Measurements from ENCODE around the gene SLC35F6. TPM values are rescaled to one million over a fixed set of nuclear protein-coding genes. Genes with fewer than 3 reads are reported as not detected.

The SLC35F6 gene
- total and polyA plus RNA-seq, 9 of the 15 experiments (the other 6 are each of a cell fraction or from before 2014, with no cell fraction given) = 11.9 to 47.3 (median 22.5) TPM

- no peak for FAIRE-seq
- DNase-seq (ENCODE audit: extremely low read depth in 1 of 4, low spot score in 3 of 4) = no peak
- no peak for ATAC-seq
- CTCF ChIA-PET (ENCODE audit: low intra/inter-chr PET ratio) = no interaction called here
- peaks cover 10% of the 10 kb centered on the region for H3K79me2 ChIP-seq (ENCODE audit: control insufficient read depth, insufficient read depth, low read length)
- no peak overlapping the region for H3K27ac ChIP-seq (ENCODE audit: extremely low read depth, low read depth, low read length)
- no peak overlapping the region for H2AFZ ChIP-seq (ENCODE audit: low read depth, low read length)
- H3K4me1 ChIP-seq (replicated peaks in 1 of 2; ENCODE audit: control insufficient read depth in 2 of 2, insufficient read depth in 2 of 2, low read length in 2 of 2) = peaks cover 17 to 36% of the 10 kb centered on the region in 2 experiments
- no peak overlapping the region for H3K4me2 ChIP-seq (ENCODE audit: insufficient read depth, low read length)
- H4K20me1 ChIP-seq (replicated peaks; ENCODE audit: control insufficient read depth, insufficient read depth, low read length) = no peaks in the 10 kb centered on the region
- no peaks in the 10 kb centered on the region for H3K27me3 ChIP-seq (ENCODE audit: control insufficient read depth in 2 of 2, insufficient read depth in 2 of 2, low read length in 2 of 2)
- POLR2A ChIA-PET = interaction anchor here (1.2 kb wide), 1 partner anchor 9 kb away, joined by 11 read pairs; no protein-coding TSS in a partner anchor
- intact Hi-C loops (cut with micrococcal nuclease) = loop anchor here (10.0 kb wide), 1 partner anchor 255 kb away; no protein-coding TSS in a partner anchor
- in situ Hi-C loops (cut with MboI) = no loop called here
- BruUV-seq (replicated peaks) = no TSS peak
- no peaks in the 10 kb centered on the region; the same call in 2 of the 3 replicates for H3K36me3 ChIP-seq (ENCODE audit: control insufficient read depth, insufficient read depth, low read length)
- 90% methylated on average over 5 of the region's 5 CpGs for WGBS (ENCODE audit: insufficient coverage, low coverage, missing lambda C conversion rate)
- H3K4me3 ChIP-seq = no peak overlapping the region
- H3K9me1 ChIP-seq (ENCODE audit: control insufficient read depth, insufficient read depth, low read length) = no peaks in the 10 kb centered on the region
- H3K9ac ChIP-seq (ENCODE audit: insufficient read depth in 1 of 2, low read depth in 2 of 2, low read length in 2 of 2) = no peak overlapping the region
- H3K9me3 ChIP-seq (replicated peaks; ENCODE audit: control insufficient read depth, insufficient read depth, low read depth, low read length) = no peaks in the 10 kb centered on the region
- TF ChIP-seq BCOR (IDR thresholded peaks at IDR 0.05) (peak; percentile 45; the same call in 1 of the 2 replicates), GTF3C2 (IDR thresholded peaks at IDR 0.05; ENCODE audit: borderline replicate concordance, extremely low read depth, insufficient read length) (no peak), MTF1 (CRISPR knock-in tag; IDR thresholded peaks at IDR 0.05; ENCODE audit: borderline replicate concordance) (no peak), NCOR1 (IDR thresholded peaks at IDR 0.05) (no peak), RBM25 (IDR thresholded peaks at IDR 0.05; ENCODE audit: low read depth, low read length, severe bottlenecking) (peak; percentile 62), HIVEP1 (CRISPR knock-in tag; IDR thresholded peaks at IDR 0.05) (no peak), ZNF274 (IDR thresholded peaks at IDR 0.05; ENCODE audit: borderline replicate concordance, low read depth, low read length) (no peak), IRF9 (tag; IDR thresholded peaks at IDR 0.05) (no peak), HDAC6 (IDR thresholded peaks at IDR 0.05; ENCODE audit: low read depth, low read length) (no peak), ZFP1 (CRISPR knock-in tag; IDR thresholded peaks at IDR 0.05) (no peak), ZNF121 (CRISPR knock-in tag; conservative IDR thresholded peaks at IDR 0.05) (peak; percentile 93), ZNF146 (CRISPR knock-in tag; IDR thresholded peaks at IDR 0.05; ENCODE audit: unreplicated experiment) (no peak)
These were observed 4.2 kb upstream of the SLC35F6 start for GRCh38 chr2:26759845-26760244.

Measured in K562 (cell line).